ENCODE results near the gene RCOR1. TPM values are rescaled to one million over a fixed set of nuclear protein-coding genes. Genes with fewer than 3 reads are reported as not detected.

Gene RCOR1
- total and polyA plus RNA-seq, 12 donors: 3.1 to 16.9 (median 12.5) TPM

GRCh38 chr14:102746634-102747438 is 154.4 kb downstream of the RCOR1 start:
- H3K4me1 ChIP-seq: no peaks in the 10 kb centered on the region
- intact Hi-C loops (cut with DNase I): no loop called here
- no peak for TF ChIP-seq CTCF (IDR thresholded peaks at IDR 0.05)
- no peak overlapping the region for H3K4me3 ChIP-seq
- H3K36me3 ChIP-seq: peaks cover 0 to 8% (median 0%) of the 10 kb centered on the region in 9 donors
- DNase-seq (no peak), ATAC-seq (peak in 1 of 8 donors; percentile 22)
- H3K27me3 ChIP-seq: no peaks in the 10 kb centered on the region
- peaks cover 0 to 17% (median 4%) of the 10 kb centered on the region in 11 donors for H3K9me3 ChIP-seq
- WGBS, 2 donors: 94% methylated on average over 28 of the region's 28 CpGs
- H3K27ac ChIP-seq: no peak overlapping the region

- Histone ChIP-seq H3K4me1 (no peaks in the 10 kb centered on the region), H3K27me3 (no peaks in the 10 kb centered on the region), H3K9me3 (no peaks in the 10 kb centered on the region), H3K27ac (no peak overlapping the region), H3K4me3 (no peak overlapping the region), H3K36me3 (peaks cover 0 to 8% (median 0%) of the 10 kb centered on the region in 9 donors)
- intact Hi-C loops (cut with DNase I): no loop called here
- TF ChIP-seq CTCF (IDR thresholded peaks at IDR 0.05): no peak
- ATAC-seq (no peak), DNase-seq (no peak)
- 91 to 95% methylated on average over 8 of the region's 8 CpGs for WGBS, 2 donors
Measured at GRCh38 chr14:102748806-102749205, 156.4 kb downstream of the RCOR1 start.

GRCh38 chr14:102749393-102750305 is 157.2 kb downstream of the RCOR1 start:
- 83 to 86% methylated on average over 33 of the region's 33 CpGs for WGBS, 2 donors
- Histone ChIP-seq H3K36me3 (peaks cover 0 to 4% (median 0%) of the 10 kb centered on the region in 9 donors), H3K27me3 (no peaks in the 10 kb centered on the region), H3K27ac (no peak overlapping the region), H3K9me3 (no peaks in the 10 kb centered on the region), H3K4me3 (no peak overlapping the region), H3K4me1 (no peaks in the 10 kb centered on the region)
- TF ChIP-seq CTCF (IDR thresholded peaks at IDR 0.05): no peak
- intact Hi-C loops (cut with DNase I): no loop called here
- ATAC-seq (no peak), DNase-seq (no peak)

GRCh38 chr14:102750376-102750775 is 157.9 kb downstream of the RCOR1 start:
- H3K27ac ChIP-seq: no peak overlapping the region
- H3K36me3 ChIP-seq: peaks cover 0 to 4% (median 0%) of the 10 kb centered on the region in 9 donors
- whole genome bisulfite sequencing, 2 donors: 96% methylated on average over 14 of the region's 14 CpGs
- no peak for ATAC-seq
- no peak for DNase-seq
- H3K4me1 ChIP-seq: no peaks in the 10 kb centered on the region
- intact Hi-C loops (cut with DNase I): no loop called here
- H3K9me3 ChIP-seq: no peaks in the 10 kb centered on the region
- H3K4me3 ChIP-seq: no peak overlapping the region
- no peak for TF ChIP-seq CTCF (IDR thresholded peaks at IDR 0.05)
- H3K27me3 ChIP-seq: no peaks in the 10 kb centered on the region

All from heart right ventricle (tissue), 16 donors.